T-cell (primary cell): ENCODE measurements around the gene TLE2. TPM values are rescaled to one million over a fixed set of nuclear protein-coding genes. Genes with fewer than 3 reads are reported as not detected.
"Not testable (repeated sequence)": the region's sequence is repeated elsewhere in the genome, so short reads cannot be mapped to it uniquely, and the experiment has no call there.

Source experiments
- ATAC-seq, 4 experiments: fragments of 200-7000 bp in 3 of 4; fragments of 150-1000 bp in 1 of 4; cut with Tn5 transposase; replicated peaks in 1 of 4; 1 replicate in 3 of 4; 2 replicates in 1 of 4; pipeline ENCODE4 v1.10.0; 2021; ENCODE audit warnings: moderate library complexity in 3 of 4, mild to moderate bottlenecking in 2 of 4, moderate number of reproducible peaks in 1 of 4
- CTCF ChIA-PET, 2 donors: fragments of 300-600 bp; sonication (Branson Sonifier 250); formaldehyde crosslinking; loops; one replicate each; lab custom pipeline; 2022; ENCODE audit warnings: antibody characterized with exemption in 2 of 2; lab: Charles Lee
- POLR2A ChIA-PET, 2 donors: fragments of 300-600 bp; sonication (Branson Sonifier 250); formaldehyde crosslinking; loops; one replicate each; lab custom pipeline; 2022; ENCODE audit warnings: antibody characterized with exemption in 2 of 2; lab: Charles Lee
- DNase-seq, 35 experiments: peaks; one replicate each; pipeline versions ENCODE4 v3.0.0 to v3.0.0-alpha.2; 2013 to 2023
- H3K27ac ChIP-seq: one replicate; pipeline ENCODE4 v1.5.1; 2013; ENCODE audit warnings: low read length
- H3K27me3 ChIP-seq, 2 experiments: replicated peaks in 1 of 2; 1 replicate in 1 of 2; 2 replicates in 1 of 2; pipeline versions ENCODE4 v1.6.1 to v1.7.0; 2013; ENCODE audit warnings: low read length in 1 of 2, mixed read lengths in 1 of 2; ENCODE audit not compliant: control insufficient read depth in 2 of 2, insufficient read depth in 2 of 2; ENCODE audit errors: extremely low read depth in 1 of 2
- H3K36me3 ChIP-seq, 2 donors: 1 replicate in 1 of 2; 2 replicates in 1 of 2; pipeline versions ENCODE4 v1.6.1 to v1.7.0; 2013; ENCODE audit warnings: low read length in 1 of 2; ENCODE audit not compliant: control insufficient read depth in 2 of 2, insufficient read depth in 1 of 2; ENCODE audit errors: extremely low read depth in 1 of 2
- H3K4me1 ChIP-seq, 2 experiments: 1 replicate in 1 of 2; 2 replicates in 1 of 2; pipeline versions ENCODE4 v1.6.1 to v1.7.0; 2013; ENCODE audit warnings: low read length in 2 of 2, mixed read lengths in 1 of 2; ENCODE audit not compliant: insufficient read depth in 2 of 2, control insufficient read depth in 1 of 2; ENCODE audit errors: extremely low read depth in 1 of 2
- H3K4me3 ChIP-seq, 2 donors: 1 replicate in 1 of 2; 2 replicates in 1 of 2; pipeline versions ENCODE4 v1.5.1 to v1.7.0; 2013; ENCODE audit warnings: mild to moderate bottlenecking in 2 of 2, low read length in 1 of 2, moderate library complexity in 1 of 2; ENCODE audit not compliant: control insufficient read depth in 1 of 2; ENCODE audit errors: extremely low read depth in 1 of 2
- H3K9me3 ChIP-seq: 2 replicates; pipeline ENCODE4 v1.7.0; 2013
- H3K27ac Mint-ChIP-seq, 2 donors: one replicate each; pipeline ENCODE4 v1.8.0; 2020 to 2021; ENCODE audit warnings: mild to moderate bottlenecking in 2 of 2, mixed read lengths in 2 of 2
- H3K27me3 Mint-ChIP-seq, 2 donors: one replicate each; pipeline ENCODE4 v1.8.0; 2021 to 2022; ENCODE audit warnings: mixed read lengths in 2 of 2
- H3K36me3 Mint-ChIP-seq: one replicate; pipeline ENCODE4 v1.8.0; 2021; ENCODE audit warnings: mixed read lengths
- H3K4me1 Mint-ChIP-seq, 3 donors: one replicate each; pipeline ENCODE4 v1.8.0; 2020 to 2022; ENCODE audit warnings: mixed read lengths in 3 of 3, mild to moderate bottlenecking in 1 of 3
- H3K4me3 Mint-ChIP-seq, 3 donors: one replicate each; pipeline ENCODE4 v1.8.0; 2020 to 2022; ENCODE audit warnings: mild to moderate bottlenecking in 3 of 3, mixed read lengths in 3 of 3, moderate library complexity in 3 of 3
- H3K9me3 Mint-ChIP-seq, 3 donors: one replicate each; pipeline ENCODE4 v1.8.0; 2020 to 2022; ENCODE audit warnings: mixed read lengths in 3 of 3
- WGBS: methylation state at CpG from one replicate; pipeline ENCODE4 v1.1.5; 2013; ENCODE audit warnings: missing lambda C conversion rate; ENCODE audit not compliant: insufficient coverage; 5-methylcytosine and 5-hydroxymethylcytosine counted together
- total RNA-seq, 35 experiments: library from RNA in 6 of 35; stranded (reverse) in 6 of 35; fragments of 120-200 nt in 1 of 35; gene quantifications; one replicate each; pipeline versions ENCODE4 v1.2.1 to v1.2.4 and lab custom pipeline; 2013 to 2026

The TLE2 gene
- total RNA-seq, 5 donors from 2014 or later (not counting 1 experiment from before 2014, with no cell fraction given) = 16.7 to 29.7 (median 21.5) TPM

DNA sequence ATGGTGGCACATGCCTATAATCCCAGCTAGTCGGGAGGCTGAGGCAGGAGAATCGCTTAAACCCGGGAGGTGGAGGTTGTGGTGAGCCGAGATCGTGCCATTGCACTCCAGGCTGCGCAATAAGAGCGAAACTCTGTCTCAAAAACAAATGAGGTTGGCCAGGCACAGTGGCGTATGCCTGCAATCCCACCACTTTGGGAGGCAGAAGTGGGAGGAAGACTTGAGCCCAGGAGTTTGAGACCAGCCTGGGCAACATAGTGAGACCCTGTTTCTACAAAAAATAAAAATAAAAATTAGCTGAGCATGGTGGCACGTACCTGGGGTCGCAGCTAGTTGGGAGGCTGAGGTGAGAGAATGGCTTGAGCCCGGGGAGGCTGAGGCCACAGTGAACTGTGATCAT lies 36.7 kb downstream of the TLE2 start:
- POLR2A ChIA-PET, H3K4me3 Mint-ChIP-seq, H3K36me3 ChIP-seq, H3K4me1 Mint-ChIP-seq, ATAC-seq, DNase-seq, H3K4me3 ChIP-seq, H3K27me3 Mint-ChIP-seq, H3K27ac Mint-ChIP-seq, H3K36me3 Mint-ChIP-seq, H3K9me3 Mint-ChIP-seq, H3K4me1 ChIP-seq, H3K9me3 ChIP-seq, H3K27ac ChIP-seq: not testable (repeated sequence)
- WGBS = 90% methylated on average over 11 of the region's 11 CpGs
- CTCF ChIA-PET = interaction anchor here in 1 of 2 donors (0.6 kb wide), 1 partner anchor 13 kb away, joined by 4 read pairs; no protein-coding TSS in a partner anchor
- H3K27me3 ChIP-seq = peaks cover 0 to 24% of the 10 kb centered on the region in 2 experiments

DNA sequence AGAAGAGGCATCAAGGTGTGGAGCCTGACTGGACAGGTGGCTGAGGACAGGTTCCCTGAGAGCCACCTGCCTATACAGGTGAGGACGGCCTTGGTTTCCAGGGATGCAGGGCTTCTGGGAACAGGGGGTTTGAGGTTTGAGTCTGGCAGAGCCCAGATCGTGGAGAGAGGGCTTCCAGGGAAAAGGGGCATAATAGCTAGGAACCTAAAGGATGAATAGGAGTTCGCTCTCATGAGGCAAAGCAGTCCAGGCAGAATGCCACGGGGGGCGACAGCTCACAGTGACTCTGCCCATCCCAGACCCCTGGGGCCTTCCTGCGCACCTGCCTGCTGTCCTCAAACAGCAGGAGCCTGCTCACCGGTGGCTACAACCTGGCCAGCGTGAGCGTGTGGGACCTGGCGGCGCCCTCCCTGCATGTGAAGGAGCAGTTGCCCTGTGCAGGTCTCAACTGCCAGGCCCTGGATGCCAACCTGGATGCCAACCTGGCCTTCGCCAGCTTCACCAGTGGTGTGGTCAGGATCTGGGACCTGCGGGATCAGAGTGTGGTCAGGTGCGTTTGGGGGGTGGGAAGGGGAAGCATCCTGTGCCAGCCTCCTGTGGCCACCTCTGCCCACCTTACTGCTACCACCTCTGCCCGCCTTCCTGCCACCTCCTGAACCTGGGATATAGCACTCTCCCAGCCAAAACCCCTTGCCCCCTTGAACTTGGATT lies 39.7 kb downstream of the TLE2 start:
- no peaks in the 10 kb centered on the region for H3K36me3 Mint-ChIP-seq
- H3K9me3 ChIP-seq = no peaks in the 10 kb centered on the region
- no peak overlapping the region for H3K4me3 Mint-ChIP-seq
- DNase-seq (no peak), ATAC-seq (no peak)
- H3K27ac ChIP-seq = no peak overlapping the region
- no peaks in the 10 kb centered on the region for H3K4me1 ChIP-seq
- no peak overlapping the region for H3K27ac Mint-ChIP-seq
- H3K4me3 ChIP-seq = no peak overlapping the region
- no peaks in the 10 kb centered on the region for H3K4me1 Mint-ChIP-seq
- ChIA-PET CTCF (no interaction called here), POLR2A (interaction anchor here in 1 of 2 donors (0.8 kb wide), 1 partner anchor 27 kb away, joined by 3 read pairs; no protein-coding TSS in a partner anchor)
- peaks cover 0 to 35% of the 10 kb centered on the region in 2 experiments for H3K27me3 ChIP-seq
- WGBS = 91% methylated on average over 11 of the region's 15 CpGs
- H3K9me3 Mint-ChIP-seq = no peaks in the 10 kb centered on the region
- H3K36me3 ChIP-seq = no peaks in the 10 kb centered on the region
- H3K27me3 Mint-ChIP-seq = peaks cover 0 to under 1% of the 10 kb centered on the region in 2 donors

DNA sequence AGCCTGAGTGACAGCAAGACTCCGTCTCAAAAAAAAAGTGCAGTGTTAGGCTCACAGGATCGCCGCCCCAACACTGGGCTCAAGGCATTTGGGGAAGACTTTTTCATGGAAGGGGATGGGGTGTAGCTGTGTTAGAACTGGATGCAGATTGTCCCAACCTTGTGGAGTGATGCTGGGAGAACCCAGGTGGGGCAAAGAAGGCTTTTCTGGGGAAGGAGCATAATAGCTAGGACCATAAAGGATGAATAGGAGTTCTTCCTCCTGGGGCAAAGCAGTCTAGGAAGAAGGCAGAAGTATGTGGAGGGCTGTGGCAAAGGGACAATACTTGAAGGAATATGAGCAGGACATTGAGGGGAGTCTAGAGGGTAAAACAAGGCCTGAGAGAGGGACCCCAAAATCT lies 40.5 kb downstream of the TLE2 start:
- 90% methylated on average over 3 of the region's 3 CpGs for WGBS
- H3K27ac Mint-ChIP-seq = no peak overlapping the region
- no peak overlapping the region for H3K4me3 ChIP-seq
- ChIA-PET POLR2A (no interaction called here), CTCF (no interaction called here)
- no peaks in the 10 kb centered on the region for H3K9me3 ChIP-seq
- H3K4me1 Mint-ChIP-seq = no peaks in the 10 kb centered on the region
- H3K36me3 Mint-ChIP-seq = no peaks in the 10 kb centered on the region
- no peaks in the 10 kb centered on the region for H3K9me3 Mint-ChIP-seq
- no peaks in the 10 kb centered on the region for H3K36me3 ChIP-seq
- H3K4me1 ChIP-seq = peaks cover 0 to 4% of the 10 kb centered on the region in 2 experiments
- no peak overlapping the region for H3K4me3 Mint-ChIP-seq
- H3K27ac ChIP-seq = no peak overlapping the region
- H3K27me3 ChIP-seq = peaks cover 0 to 43% of the 10 kb centered on the region in 2 experiments
- DNase-seq (no peak), ATAC-seq (no peak)
- peaks cover under 1 to 3% of the 10 kb centered on the region in 2 donors for H3K27me3 Mint-ChIP-seq

- Histone ChIP-seq H3K27me3 (peaks cover 0 to 47% of the 10 kb centered on the region in 2 experiments), H3K9me3 (no peaks in the 10 kb centered on the region), H3K27ac (no peak overlapping the region), H3K4me1 (peaks cover 0 to 4% of the 10 kb centered on the region in 2 experiments), H3K4me3 (no peak overlapping the region), H3K36me3 (no peaks in the 10 kb centered on the region)
- H3K4me1 Mint-ChIP-seq = peaks cover 0 to 3% (median 0%) of the 10 kb centered on the region in 3 donors
- WGBS = 84% methylated on average over 7 of the region's 12 CpGs
- DNase-seq (no peak), ATAC-seq (no peak)
- no peak overlapping the region for H3K27ac Mint-ChIP-seq
- H3K36me3 Mint-ChIP-seq = no peaks in the 10 kb centered on the region
- POLR2A ChIA-PET = no interaction called here
- no peak overlapping the region for H3K4me3 Mint-ChIP-seq
- peaks cover 8% of the 10 kb centered on the region in 2 donors for H3K27me3 Mint-ChIP-seq
- no peaks in the 10 kb centered on the region for H3K9me3 Mint-ChIP-seq
- CTCF ChIA-PET = no interaction called here
Measured at GRCh38 chr19:2987797-2988196, 41.3 kb downstream of the TLE2 start.

DNA sequence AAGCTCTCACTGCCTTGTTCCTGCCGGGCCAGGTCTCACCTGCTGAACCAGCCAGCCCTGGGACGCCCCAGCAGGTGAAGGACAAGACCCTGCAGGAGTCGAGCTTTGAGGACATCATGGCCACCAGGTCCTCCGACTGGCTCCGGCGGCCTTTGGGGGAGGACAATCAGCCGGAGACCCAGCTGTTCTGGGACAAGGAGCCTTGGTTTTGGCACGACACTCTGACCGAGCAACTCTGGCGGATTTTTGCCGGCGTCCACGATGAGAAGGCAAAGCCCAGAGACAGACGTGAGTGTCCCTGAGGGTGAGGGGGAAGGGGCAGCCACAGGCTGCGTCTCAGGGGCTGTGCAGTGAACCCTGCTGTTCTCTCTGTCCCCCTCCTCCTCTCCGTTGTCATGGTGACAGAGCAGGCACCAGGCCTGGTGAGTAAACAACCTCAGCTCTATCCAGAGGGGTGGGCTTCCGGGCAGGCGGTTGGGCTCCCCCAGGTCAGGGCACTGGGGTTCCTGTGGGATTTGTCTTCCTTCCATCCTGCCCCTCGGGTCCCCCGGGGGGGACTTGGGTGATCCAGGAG lies 42.0 kb downstream of the TLE2 start:
- 55% methylated on average over 11 of the region's 20 CpGs for WGBS
- peaks cover 0 to 4% of the 10 kb centered on the region in 2 experiments for H3K4me1 ChIP-seq
- ATAC-seq (no peak), DNase-seq (no peak)
- ChIA-PET POLR2A (no interaction called here), CTCF (no interaction called here)
- H3K27ac Mint-ChIP-seq = no peak overlapping the region
- H3K27me3 Mint-ChIP-seq = peaks cover 8% of the 10 kb centered on the region in 2 donors
- H3K27ac ChIP-seq = no peak overlapping the region
- no peak overlapping the region for H3K4me3 Mint-ChIP-seq
- H3K4me1 Mint-ChIP-seq = peaks cover 0 to 3% (median 0%) of the 10 kb centered on the region in 3 donors
- peaks cover 0 to 51% of the 10 kb centered on the region in 2 experiments for H3K27me3 ChIP-seq
- no peaks in the 10 kb centered on the region for H3K9me3 Mint-ChIP-seq
- no peaks in the 10 kb centered on the region for H3K36me3 ChIP-seq
- no peaks in the 10 kb centered on the region for H3K9me3 ChIP-seq
- no peaks in the 10 kb centered on the region for H3K36me3 Mint-ChIP-seq
- H3K4me3 ChIP-seq = no peak overlapping the region

- no peak overlapping the region for H3K4me3 Mint-ChIP-seq
- peaks cover 0 to 4% of the 10 kb centered on the region in 2 experiments for H3K4me1 ChIP-seq
- 9% methylated on average over 6 of the region's 14 CpGs for WGBS
- no peak overlapping the region for H3K27ac ChIP-seq
- H3K27me3 Mint-ChIP-seq = peaks cover 10 to 13% of the 10 kb centered on the region in 2 donors
- CTCF ChIA-PET = no interaction called here
- no peaks in the 10 kb centered on the region for H3K36me3 Mint-ChIP-seq
- ATAC-seq (no peak), DNase-seq (no peak)
- no peaks in the 10 kb centered on the region for H3K9me3 Mint-ChIP-seq
- peaks cover 0 to 46% of the 10 kb centered on the region in 2 experiments for H3K27me3 ChIP-seq
- H3K4me3 ChIP-seq = no peak overlapping the region
- H3K27ac Mint-ChIP-seq = no peak overlapping the region
- H3K9me3 ChIP-seq = no peaks in the 10 kb centered on the region
- POLR2A ChIA-PET = no interaction called here
- peaks cover 0 to 3% (median 0%) of the 10 kb centered on the region in 3 donors for H3K4me1 Mint-ChIP-seq
- H3K36me3 ChIP-seq = no peaks in the 10 kb centered on the region
Measured at GRCh38 chr19:2984215-2984528, 44.9 kb downstream of the TLE2 start.
